HG03565 (cell line): ENCODE data around the gene ST6GAL2.

ENCODE experiments used
- ATAC-seq: cut with Tn5 transposase; IDR thresholded peaks from one replicate; pipeline ENCODE4 v1.9.1; 2021; ENCODE audit warnings: mild to moderate bottlenecking, moderate library complexity; ENCODE audit not compliant: unreplicated experiment

The ST6GAL2 gene

GRCh38 chr2:106864051-106864450 lies 21.9 kb downstream of the ST6GAL2 start:
- ATAC-seq: no peak

- no peak for ATAC-seq
Observed at GRCh38 chr2:106863387-106863786, 22.6 kb downstream of the ST6GAL2 start.

DNA sequence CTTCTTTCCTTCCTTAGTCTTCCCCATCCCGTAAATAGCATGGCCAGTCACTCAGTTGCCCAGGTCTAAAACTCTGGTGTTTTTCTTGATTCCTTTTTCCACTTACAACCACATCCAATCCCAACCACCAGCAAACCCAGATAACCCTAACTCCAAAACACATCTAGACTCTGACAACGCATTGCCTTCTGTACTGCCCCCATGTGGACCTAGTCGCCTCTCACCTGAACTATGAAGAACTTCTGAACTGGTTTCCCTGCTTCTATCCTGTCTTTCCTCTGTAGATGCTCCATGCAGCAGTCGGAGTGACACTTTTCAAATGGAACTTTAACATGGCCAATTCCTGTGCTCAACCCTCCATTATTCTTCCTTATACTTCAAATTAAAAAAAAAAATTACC lies 26.5 kb downstream of the ST6GAL2 start:
- no peak for ATAC-seq

GRCh38 chr2:106858810-106859209 lies 27.2 kb downstream of the ST6GAL2 start:
- ATAC-seq: no peak

DNA sequence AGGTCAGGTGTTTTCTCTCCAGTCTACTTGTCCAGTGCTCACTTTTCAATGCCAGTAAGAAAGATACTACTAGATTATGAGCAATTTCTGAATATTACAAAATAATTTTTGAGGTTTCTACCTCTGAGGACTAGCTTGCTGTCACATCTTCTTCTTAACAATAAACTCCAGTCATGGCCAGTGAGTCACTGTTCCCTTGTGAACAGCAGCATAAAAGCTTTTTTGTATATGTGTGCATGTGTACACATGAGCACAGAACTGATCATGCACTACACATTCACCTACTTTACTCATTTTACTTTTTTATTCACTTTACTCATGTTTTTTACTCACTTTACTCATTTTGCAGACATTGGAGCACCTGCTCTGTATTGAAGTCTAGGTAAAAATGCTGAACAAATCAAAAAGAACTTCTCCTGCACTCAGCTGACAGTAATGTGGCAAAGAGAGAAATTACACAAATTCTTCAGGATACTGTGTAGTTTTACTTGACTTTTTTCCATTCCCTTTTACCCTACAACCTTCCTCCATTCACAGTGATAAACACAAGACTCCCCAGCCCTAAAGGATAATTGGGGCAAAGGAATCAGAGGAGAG lies 28.0 kb downstream of the ST6GAL2 start:
- no peak for ATAC-seq

GRCh38 chr2:106853631-106854030 lies 32.3 kb downstream of the ST6GAL2 start:
- no peak for ATAC-seq

DNA sequence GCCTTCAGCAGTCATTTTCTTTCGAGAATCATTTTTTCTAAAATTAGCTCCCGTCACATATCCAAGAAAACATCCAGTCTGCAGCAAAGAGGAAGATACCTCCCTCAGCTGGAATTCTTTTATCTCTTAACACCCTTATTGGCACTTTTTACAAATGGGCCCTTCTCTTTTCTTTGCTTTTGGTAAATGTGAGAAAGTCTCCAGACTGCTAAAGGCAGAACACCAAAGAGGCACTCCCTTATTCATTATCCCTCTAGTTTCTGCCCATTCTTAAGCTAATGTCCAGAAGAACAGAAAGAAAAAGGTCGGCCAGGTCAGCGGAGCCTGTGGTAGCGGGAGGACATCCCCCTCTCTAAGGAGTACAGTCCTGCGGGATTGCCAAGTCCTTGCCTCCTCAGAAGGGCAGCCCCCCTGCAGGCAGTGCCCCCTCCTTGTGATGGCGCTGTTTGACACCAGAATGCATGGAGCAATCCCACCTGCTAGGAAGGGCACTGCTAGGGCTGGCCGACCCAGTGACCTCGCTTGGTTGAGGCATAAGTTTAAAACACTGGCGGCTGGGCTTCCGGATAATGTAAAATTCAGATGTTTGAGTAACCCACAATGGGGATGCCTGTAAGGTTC lies 34.0 kb downstream of the ST6GAL2 start:
- no peak for ATAC-seq

DNA sequence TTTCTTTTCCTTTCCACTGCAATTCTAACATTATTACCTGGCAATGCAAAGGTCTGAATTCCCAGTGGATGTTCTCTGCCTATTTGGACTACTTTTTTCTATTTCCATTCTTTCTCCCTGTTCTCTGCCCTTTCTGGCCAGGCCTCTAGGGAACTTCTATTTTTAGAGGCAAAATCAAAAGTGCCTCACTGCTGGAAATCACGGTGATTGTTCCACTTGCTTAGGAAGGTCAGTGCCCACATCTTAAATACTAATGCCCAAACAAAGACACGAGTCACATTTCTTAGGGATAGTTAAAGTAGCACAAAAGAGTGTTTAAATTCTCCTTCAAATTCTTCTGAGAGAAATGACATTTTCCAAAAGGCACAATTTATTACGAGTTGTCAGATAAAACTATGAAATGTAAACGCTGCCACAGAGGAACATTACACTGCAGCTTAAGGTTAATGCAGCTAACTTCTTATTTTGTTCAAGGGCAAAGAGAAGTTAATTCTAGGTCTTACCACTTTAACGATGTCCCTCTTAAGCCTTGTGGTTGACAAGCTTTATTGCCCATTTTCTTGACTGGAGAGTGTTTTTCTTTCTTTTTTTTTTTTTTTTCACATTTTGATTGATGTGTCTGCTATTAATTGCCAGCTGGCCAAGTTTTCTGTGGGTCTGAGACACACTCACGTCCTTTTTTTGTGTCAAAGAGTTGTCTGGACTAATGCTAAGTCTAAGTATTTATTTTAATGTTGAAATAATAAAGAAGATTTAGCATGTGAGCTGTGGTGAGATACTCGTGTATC lies 34.7 kb downstream of the ST6GAL2 start:
- no peak for ATAC-seq

DNA sequence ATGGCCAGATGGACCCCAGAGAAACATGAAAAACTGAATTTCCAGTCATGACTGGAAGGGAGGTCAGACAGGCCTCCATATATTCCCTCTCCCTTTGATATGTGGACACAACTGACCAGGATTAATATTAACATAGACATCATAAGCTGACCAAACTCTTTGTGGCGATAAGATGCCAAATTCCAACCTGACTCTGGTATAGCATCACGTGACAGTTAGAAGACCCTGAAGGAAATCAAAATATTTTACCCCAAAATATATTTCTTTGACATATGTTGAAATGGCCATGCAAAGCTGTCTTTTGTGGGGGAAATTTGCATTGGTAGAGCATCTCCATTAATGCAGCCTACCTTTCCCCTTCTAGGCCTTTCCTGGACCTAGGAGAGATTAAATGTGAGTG lies 36.7 kb downstream of the ST6GAL2 start:
- ATAC-seq: no peak

DNA sequence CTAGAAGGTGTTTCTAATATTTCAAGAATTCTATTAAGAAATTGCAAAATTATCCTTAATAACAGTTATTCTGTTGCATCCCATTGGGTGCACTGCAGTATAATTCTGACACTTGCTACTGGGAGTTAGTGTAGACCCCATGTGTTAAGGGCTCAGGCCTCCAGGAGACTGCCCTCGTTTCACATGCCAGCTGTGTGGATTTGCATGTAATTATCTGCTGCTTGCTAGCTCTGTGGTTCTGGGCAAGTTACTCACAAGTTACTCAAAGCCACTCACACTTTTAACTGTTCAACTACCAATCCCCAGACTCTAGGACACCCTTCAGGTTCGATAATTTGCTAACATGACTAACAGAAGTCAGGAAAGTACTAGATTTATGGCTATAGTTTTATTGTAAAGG lies 38.6 kb downstream of the ST6GAL2 start:
- ATAC-seq: no peak

DNA sequence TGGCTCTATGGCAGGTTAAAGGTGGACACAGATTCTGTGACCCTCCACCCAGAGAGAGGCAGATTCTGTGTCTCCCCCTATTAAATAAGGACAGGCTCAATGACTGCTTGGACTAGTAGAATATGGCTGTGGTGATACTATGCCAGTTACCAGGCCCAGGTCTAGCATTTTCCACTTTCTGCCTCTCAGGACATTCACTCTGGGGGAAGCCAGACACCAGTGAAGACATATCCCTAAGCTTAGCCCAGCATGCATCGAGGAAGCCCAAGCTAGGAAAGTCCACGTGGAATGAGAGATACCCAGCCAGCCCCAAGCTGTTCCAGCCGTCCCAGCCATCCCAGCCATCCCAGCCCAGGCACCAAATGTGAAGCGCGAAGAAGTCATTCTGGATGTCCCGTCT lies 40.3 kb downstream of the ST6GAL2 start:
- no peak for ATAC-seq

DNA sequence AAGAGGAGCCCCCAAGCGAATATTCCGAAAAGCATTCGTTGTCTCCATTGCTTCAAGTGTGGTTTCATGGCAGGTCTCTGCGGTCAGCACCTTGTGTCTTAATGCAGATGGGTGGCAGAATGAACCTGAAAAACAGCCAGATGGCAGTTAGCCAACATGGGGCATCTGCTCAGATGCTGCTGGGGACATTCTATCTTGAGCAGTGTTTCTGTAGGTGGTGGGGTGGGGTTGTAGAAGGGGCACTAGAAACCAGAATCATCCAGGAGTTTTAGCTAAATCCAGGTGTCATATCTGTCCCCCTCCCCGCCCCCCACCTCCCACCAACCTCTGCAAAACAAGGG lies 42.1 kb downstream of the ST6GAL2 start:
- ATAC-seq: no peak

DNA sequence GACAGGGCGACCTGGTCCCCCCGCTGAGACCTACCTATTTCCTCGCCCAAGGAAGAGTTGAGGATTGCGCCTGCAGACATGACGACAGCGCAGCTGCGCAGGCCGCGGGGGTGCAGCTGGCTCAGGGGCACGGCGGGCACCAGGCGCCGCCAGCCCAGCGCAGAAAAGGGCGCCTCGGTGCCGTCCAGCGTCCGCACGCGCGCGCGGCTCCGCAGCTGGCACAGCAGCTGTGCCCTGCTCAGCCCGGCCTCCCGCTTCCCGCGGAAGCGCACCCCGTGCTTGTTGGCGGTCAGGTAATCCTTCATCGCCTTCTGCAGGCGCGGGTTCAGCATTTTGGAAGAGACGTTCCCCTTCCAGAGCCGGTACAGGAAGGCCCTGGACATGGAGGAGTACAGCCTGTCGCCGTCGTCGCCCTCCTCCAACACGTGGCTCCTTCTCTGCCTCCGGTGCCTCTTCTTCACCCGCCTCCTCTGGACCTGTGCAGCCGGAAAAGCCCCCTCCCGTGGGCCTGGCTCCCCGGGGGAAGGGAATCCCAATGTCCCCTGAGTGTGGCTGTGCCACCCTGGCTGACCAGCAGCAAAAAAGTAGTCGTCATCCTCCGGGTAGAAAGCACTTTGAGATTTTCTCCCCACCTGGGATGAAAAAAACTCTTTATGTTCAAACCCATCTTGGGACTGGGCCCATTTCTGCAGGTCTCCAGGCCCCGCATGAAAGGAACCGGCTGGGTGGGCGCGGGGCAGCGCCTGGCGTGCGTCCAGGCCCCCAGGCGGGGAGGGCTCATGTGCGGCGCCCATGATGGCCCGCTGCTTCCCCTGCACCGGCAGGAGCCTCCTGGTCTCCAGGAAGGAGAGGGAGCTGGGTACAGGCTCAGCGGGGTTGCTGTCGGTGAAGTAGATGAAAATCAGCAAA lies 42.7 kb downstream of the ST6GAL2 start:
- no peak for ATAC-seq

- no peak for ATAC-seq
Observed at GRCh38 chr2:106841886-106842645, 43.9 kb downstream of the ST6GAL2 start.

DNA sequence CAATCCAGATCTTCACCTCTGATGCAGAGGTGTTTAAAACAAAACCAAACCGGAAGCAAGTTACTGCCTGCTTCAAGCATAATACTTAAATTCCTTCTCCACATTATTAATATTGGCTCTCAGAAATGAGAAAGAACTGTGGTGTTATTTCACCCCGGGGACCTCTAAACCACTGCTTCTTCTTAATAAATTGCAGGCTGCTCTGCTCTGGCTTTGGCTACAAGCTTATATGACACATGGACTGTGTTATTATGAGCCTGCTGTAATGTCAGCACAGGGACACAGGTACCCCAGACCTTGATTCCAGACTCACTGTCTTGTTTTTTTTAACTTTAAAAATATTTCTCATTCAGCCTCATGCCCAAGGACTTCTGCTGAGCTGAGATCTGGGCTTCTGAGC lies 45.1 kb downstream of the ST6GAL2 start:
- no peak for ATAC-seq

DNA sequence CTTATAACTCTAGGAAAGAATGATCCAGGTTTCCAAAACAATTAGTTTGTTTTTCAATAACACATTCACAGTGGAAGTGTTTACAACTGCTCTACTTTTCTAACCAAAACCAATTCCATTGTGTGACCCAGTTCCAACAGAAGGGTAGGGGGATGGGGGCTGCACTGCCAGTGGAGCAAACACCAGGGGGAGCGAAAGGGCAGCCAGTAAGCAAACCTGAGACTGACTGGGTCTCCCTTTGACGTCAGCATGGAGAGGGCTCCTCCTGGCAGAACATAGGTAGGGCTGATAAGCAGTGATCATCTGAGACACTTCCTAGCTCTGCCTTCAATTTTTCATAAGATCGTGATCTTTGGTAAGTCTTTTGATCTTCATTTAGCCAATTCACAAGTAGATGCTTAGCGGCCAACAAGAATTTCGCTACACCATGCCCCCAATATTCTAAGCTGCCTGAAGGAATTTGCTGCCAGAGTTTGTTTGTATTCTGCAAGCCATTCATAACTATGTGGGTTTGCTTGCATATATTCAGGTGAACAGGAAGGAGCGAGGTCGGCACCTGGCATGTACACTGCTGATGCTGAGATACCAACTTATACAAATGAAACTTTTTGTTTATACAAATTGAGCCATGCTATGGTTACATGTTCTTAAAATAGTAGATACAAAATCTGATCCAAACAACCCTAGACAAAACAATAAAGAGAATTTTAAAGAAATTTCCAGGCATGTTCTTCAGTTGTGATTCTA lies 45.9 kb downstream of the ST6GAL2 start:
- no peak for ATAC-seq

DNA sequence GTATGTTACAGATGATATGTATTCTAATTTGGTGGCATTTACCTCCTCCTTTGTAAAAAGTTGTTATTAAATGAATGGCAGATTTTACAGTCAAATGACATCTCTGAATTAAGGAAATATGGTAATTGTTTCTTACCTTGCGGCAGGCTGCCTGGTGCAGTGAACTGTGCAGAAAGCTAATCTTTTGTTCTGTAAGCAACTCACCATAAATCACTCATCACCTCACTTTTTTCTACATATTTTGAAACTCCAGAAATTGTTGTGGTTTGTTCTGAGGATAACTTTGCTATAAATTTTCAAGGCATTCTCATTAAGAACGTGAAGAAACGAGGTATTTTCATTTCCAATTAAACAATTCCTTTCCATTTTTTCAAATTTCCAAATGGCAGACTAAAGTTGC lies 52.7 kb downstream of the ST6GAL2 start:
- ATAC-seq: no peak

GRCh38 chr2:106831816-106832569 lies 54.0 kb downstream of the ST6GAL2 start:
- ATAC-seq: no peak

GRCh38 chr2:106831241-106831640 lies 54.7 kb downstream of the ST6GAL2 start:
- ATAC-seq: no peak
